ENCODE data around the gene MMD2. TPM values are rescaled to one million over a fixed set of nuclear protein-coding genes. Genes with fewer than 3 reads are reported as not detected.

Gene MMD2, protein sequence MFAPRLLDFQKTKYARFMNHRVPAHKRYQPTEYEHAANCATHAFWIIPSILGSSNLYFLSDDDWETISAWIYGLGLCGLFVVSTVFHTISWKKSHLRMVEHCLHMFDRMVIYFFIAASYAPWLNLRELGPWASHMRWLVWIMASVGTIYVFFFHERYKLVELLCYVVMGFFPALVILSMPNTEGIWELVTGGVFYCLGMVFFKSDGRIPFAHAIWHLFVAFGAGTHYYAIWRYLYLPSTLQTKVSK
- not detected in 2 replicates for total RNA-seq

DNA sequence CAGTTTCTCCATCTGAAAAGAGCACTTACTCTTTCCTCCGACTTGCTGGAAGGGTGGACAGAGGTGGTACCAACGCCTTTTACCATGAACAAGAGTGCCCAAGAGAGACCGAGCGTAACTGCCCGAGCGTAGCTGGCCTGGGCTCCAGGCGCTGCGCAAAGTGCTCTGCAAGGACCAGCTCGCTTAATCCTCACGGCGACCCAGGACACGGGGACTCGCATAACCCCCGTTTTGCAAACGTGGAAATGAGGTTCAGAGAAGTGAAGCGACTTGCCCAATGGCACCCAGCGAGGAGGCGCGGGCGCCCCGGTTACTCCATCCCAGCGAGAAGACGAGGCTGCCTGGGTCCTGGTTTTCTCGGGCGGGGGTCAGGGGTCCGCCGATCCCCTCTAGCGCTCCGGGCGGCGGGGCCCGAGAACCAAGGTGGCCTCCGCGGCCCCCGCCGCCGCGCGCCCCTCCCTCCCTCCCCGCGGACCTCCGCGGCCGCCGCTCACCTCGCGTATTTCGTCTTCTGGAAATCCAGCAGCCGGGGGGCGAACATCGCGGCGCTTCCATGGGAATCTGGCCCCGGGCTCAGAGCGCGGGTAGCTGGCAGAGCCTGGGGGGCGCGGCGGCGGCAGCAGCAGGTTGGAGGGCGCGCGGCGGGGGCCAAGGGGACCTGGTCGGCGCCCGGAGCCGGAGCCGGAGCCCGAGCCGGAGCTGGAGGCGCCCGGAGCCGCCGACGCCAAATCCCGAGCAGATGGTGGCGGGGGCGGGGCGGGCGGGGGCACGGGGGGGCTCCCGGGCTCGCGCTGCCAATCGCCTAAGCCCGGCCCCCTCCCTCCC is at the start of gene MMD2:
MMD2 (minus strand) TSS at position 711 of the 825 bp plus-strand sequence; CDS start at position 541, 170 bp downstream.

DNA sequence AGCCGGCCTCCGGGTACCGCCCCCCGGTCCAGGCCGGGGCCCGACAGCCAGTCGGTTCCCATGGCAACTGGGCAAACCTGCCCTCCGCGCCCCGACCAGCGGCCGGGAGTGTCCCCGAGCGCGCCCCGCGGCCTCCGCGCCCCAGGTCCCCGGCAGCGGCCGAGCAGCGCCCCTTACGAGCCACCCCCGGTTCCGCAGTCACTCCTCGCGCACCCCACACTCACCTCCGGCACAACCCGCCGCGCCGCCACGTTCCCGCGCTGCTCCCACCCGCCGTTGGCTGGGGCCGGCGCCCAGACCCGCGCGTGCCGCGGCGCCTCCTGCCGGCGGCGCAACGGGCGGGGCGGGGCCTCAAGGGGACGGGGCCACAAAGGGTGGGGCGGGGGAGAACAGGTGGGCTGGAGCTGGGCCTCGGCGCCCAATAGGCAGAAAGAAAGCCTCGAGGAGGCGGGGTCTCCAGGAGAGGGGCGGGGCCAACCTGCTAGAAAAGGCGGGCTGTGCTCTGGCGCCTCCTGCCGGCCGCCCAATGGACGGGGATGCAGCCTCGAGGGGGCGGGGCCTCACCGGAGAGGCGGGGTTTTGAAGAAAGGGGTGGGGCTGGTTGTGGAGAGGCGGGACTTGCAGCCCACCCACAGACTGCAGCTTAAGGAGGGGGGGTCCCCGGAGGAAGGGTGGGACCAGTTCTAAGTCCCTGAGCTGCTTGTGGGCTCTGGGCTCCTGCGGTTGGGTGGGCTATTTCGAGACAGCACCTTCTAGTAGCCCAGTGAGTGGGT is 75.4 kb downstream of the MMD2 start, which contains the start of gene RADIL:
RADIL (minus strand) TSS at position 345 of the 773 bp plus-strand sequence. CDS start 5,577 bp downstream, outside the sequence.

DNA sequence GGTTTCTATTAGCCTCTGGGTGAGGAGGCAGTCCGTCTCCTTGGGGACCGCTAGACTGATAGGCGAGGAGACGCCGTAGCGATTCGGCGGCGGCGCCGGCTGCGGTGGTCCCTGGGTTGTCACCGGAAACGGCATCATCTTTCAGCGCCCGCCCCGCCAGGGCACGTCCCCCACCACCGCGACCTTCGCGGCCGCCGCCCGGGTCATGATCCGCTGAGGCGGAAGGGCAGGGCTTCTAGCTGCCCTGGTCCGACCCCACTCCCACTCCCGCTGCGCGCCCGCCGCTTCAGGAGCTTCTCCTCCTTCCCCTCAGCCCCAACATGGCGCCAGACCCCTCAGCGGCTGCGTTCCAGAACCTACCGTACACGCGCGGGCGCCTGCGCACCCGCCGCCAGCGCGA is 97.3 kb downstream of the MMD2 start, which contains the start of gene PAPOLB:
PAPOLB (minus strand) TSS at position 358 of the 400 bp plus-strand sequence; CDS start at position 138, 220 bp downstream.

Other genes with a start within 250 kb of the MMD2 start
- gene AP5Z1, start 183.6 kb downstream of the MMD2 start, total RNA-seq = 34.8 and 44.1 TPM in 2 replicates
- gene PAPOLB, start 97.2 kb downstream of the MMD2 start, total RNA-seq = 0.11 and 0.12 TPM in 2 replicates
- gene RADIL, start 75.5 kb downstream of the MMD2 start, total RNA-seq = 0.50 and 1.1 TPM in 2 replicates
- gene RBAK, start 86.7 kb upstream of the MMD2 start, total RNA-seq = 7.7 and 9.0 TPM in 2 replicates
- 58.0 and 71.4 TPM in 2 replicates for gene WIPI2, start 231.0 kb upstream of the MMD2 start, total RNA-seq